ENCODE results near the gene PRIMA1.

GRCh38 chr14:93693914-93694313, 94.4 kb downstream of the PRIMA1 start:
- TF ChIP-seq EZH2 (IDR thresholded peaks at IDR 0.05), result no peak
- TF ChIP-seq POLR2AphosphoS5 (IDR thresholded peaks at IDR 0.05; ENCODE audit: borderline replicate concordance, low read depth, low read length), result no peak
- no peak for TF ChIP-seq FOXP2 (optimal IDR thresholded peaks at IDR 0.05; ENCODE audit: control extremely low read depth, extremely low read length, insufficient read depth)
